HepG2 (cell line): ENCODE results near the gene TGFBR1. TPM values are rescaled to one million over a fixed set of nuclear protein-coding genes. Genes with fewer than 3 reads are reported as not detected.

Experiments used
- ATAC-seq: fragments of 200-7000 bp; cut with Tn5 transposase; 3 replicates; pipeline ENCODE4 v1.9.1; 2020; ENCODE audit warnings: mild to moderate bottlenecking, moderate library complexity
- BruUV-seq: library from RNA; stranded (reverse); fragments of 400-500 nt; replicated peaks from 2 replicates; lab custom pipeline; 2021; lab: Mats Ljungman, UMichigan
- CTCF ChIA-PET: fragments of 300-600 bp; formaldehyde crosslinking; extraction: SDS; loops from one replicate; lab custom pipeline; 2021; ENCODE audit warnings: low total read pairs, inconsistent platforms, low intra/inter-chr PET ratio; lab: Yijun Ruan, JAX
- POLR2A ChIA-PET: fragments of 350-600 bp; sonication (Branson Sonifier 250); formaldehyde crosslinking; loops from one replicate; lab custom pipeline; 2020; ENCODE audit warnings: antibody characterized with exemption, inconsistent platforms; lab: Yijun Ruan, JAX
- DNase-seq: peaks from one replicate; pipeline ENCODE4 v3.0.0-alpha.2; 2015; ENCODE audit warnings: low spot score
- FAIRE-seq: peaks from 3 replicates; lab custom pipeline; 2011; peaks lifted over from hg19 to GRCh38; lab: Jason Lieb, UNC
- H2AFZ ChIP-seq: one replicate; pipeline ENCODE4 v1.6.1; 2011; ENCODE audit warnings: low read length, inconsistent platforms
- H3K27ac ChIP-seq: fragments of 300-600 bp; 3 replicates; pipeline ENCODE4 v1.8.0; 2011; ENCODE audit warnings: mixed run types, mild to moderate bottlenecking, mixed read lengths, low read length, inconsistent platforms; ENCODE audit not compliant: insufficient read depth; ENCODE audit errors: extremely low read length
- H3K27me3 ChIP-seq, 2 experiments: fragments of 200-600 bp in 1 of 2; 2 replicates in 1 of 2; 3 replicates in 1 of 2; pipeline versions ENCODE4 v1.6.0 to v1.8.0; 2011; ENCODE audit warnings: low read length in 2 of 2, mild to moderate bottlenecking in 2 of 2, moderate library complexity in 2 of 2, inconsistent platforms in 1 of 2; ENCODE audit not compliant: insufficient read depth in 2 of 2, control insufficient read depth in 1 of 2
- H3K36me3 ChIP-seq, 2 experiments: fragments of 200-600 bp in 1 of 2; replicated peaks in 1 of 2; 2 replicates in 1 of 2; 3 replicates in 1 of 2; pipeline versions ENCODE4 v1.5.1 to v1.8.0; 2011; ENCODE audit warnings: low read length in 2 of 2, inconsistent platforms in 1 of 2; ENCODE audit not compliant: insufficient read depth in 2 of 2, control insufficient read depth in 1 of 2
- H3K4me1 ChIP-seq: 2 replicates; pipeline ENCODE4 v1.5.1; 2012; ENCODE audit warnings: low read length, inconsistent platforms; ENCODE audit not compliant: insufficient read depth
- H3K4me2 ChIP-seq: 2 replicates; pipeline ENCODE4 v1.6.0; 2011; ENCODE audit warnings: low read depth, low read length, inconsistent platforms
- H3K4me3 ChIP-seq, 3 experiments: fragments of 200-600 bp in 1 of 3; sonication (generic), shearing (Covaris generic) in 1 of 3; replicated peaks in 1 of 3; 2 replicates each; pipeline ENCODE4 v1.5.1; 2011 to 2016; ENCODE audit warnings: low read length in 3 of 3, inconsistent platforms in 2 of 3, low read depth in 2 of 3, mild to moderate bottlenecking in 2 of 3, control low read depth in 1 of 3, mixed read lengths in 1 of 3; ENCODE audit not compliant: insufficient read depth in 1 of 3
- H3K79me2 ChIP-seq: one replicate; pipeline ENCODE4 v1.6.1; 2011; ENCODE audit warnings: low read length, inconsistent platforms; ENCODE audit not compliant: insufficient read depth
- H3K9ac ChIP-seq: 2 replicates; pipeline ENCODE4 v1.6.0; 2011; ENCODE audit warnings: mild to moderate bottlenecking, low read depth, low read length, inconsistent platforms; ENCODE audit not compliant: insufficient read depth
- H3K9me3 ChIP-seq: 2 replicates; pipeline ENCODE4 v1.5.1; 2012; ENCODE audit warnings: mild to moderate bottlenecking, low read length
- H4K20me1 ChIP-seq: 2 replicates; pipeline ENCODE4 v1.6.0; 2011; ENCODE audit warnings: inconsistent platforms, mild to moderate bottlenecking, low read length, moderate library complexity; ENCODE audit not compliant: insufficient read depth
- TCF12 ChIP-seq, 2 experiments: fragments of 450-650 bp in 1 of 2; sonication (generic) in 1 of 2; formaldehyde crosslinking in 1 of 2; IDR thresholded peaks; 2 replicates each; pipeline versions ENCODE4 v1.6.1 to v1.8.0; 2017 to 2022; ENCODE audit warnings: antibody characterized with exemption in 1 of 2, mild to moderate bottlenecking in 1 of 2, missing genetic modification reagents in 1 of 2, moderate library complexity in 1 of 2
- U2AF2 ChIP-seq: fragments of 200-400 bp; formaldehyde crosslinking; IDR thresholded peaks from 2 replicates; pipeline ENCODE4 v1.6.1; 2017; ENCODE audit warnings: low read depth, mild to moderate bottlenecking, low read length
- ZNF530 ChIP-seq: sonication (generic); formaldehyde crosslinking; IDR thresholded peaks from 2 replicates; pipeline ENCODE4 v1.5.0; 2020; ENCODE audit warnings: low read depth, mild to moderate bottlenecking, missing genetic modification reagents
- ZNF773 ChIP-seq: sonication (generic); formaldehyde crosslinking; IDR thresholded peaks from 2 replicates; pipeline ENCODE4 v1.4.0; 2020; ENCODE audit warnings: missing genetic modification reagents, borderline replicate concordance
- WGBS: methylation state at CpG from one replicate; pipeline ENCODE4 v1.1.6; 2017; ENCODE audit warnings: low lambda C conversion rate; 5-methylcytosine and 5-hydroxymethylcytosine counted together
- in situ Hi-C: cut with HindIII; loops from 2 replicates; pipeline ENCODE4 v1.10.0; 2017; ENCODE audit warnings: low pct_unique_long_range_greater_than_20kb; ENCODE audit not compliant: extremely low pct_ligation_motif_present
- intact Hi-C: fragments of 100-400 bp; cut with micrococcal nuclease; formaldehyde crosslinking; loops from one replicate; pipeline ENCODE4 v1.10.0; 2022; ENCODE audit not compliant: unreplicated experiment
- polyA plus RNA-seq, 8 experiments: library from polyadenylated mRNA; depleted of rRNA in 3 of 8; stranded (reverse) in 7 of 8; unstranded in 1 of 8; fragments of >200 nt; fragmentation: Illumina TruSeq in 4 of 8; extraction: Trizol in 4 of 8; gene quantifications; 2 replicates each; pipeline versions ENCODE4 v1.2.1 to v1.2.3, GENCODE V29; 2011 to 2016; ENCODE audit warnings: low read depth in 4 of 8, missing spikeins in 1 of 8, mixed read lengths in 1 of 8; ENCODE audit not compliant: insufficient read depth in 1 of 8
- total RNA-seq, 5 experiments: library from RNA; depleted of rRNA; stranded (reverse); fragments of >200 nt; fragmentation: Illumina TruSeq; extraction: Trizol; gene quantifications; 2 replicates each; pipeline ENCODE4 v1.2.3, GENCODE V29; 2016; ENCODE audit warnings: low read depth in 1 of 5
- TF ChIP-seq, protein P1 (sequence below): sonication (generic); formaldehyde crosslinking; IDR thresholded peaks from 2 replicates; pipeline ENCODE4 v1.8.0; 2022; ENCODE audit warnings: mild to moderate bottlenecking, missing genetic modification reagents; ENCODE audit not compliant: insufficient replicate concordance
- TF ChIP-seq, protein P2 (sequence below): sonication (generic); formaldehyde crosslinking; IDR thresholded peaks from 2 replicates; pipeline ENCODE4 v1.5.1; 2020; ENCODE audit warnings: mild to moderate bottlenecking, missing genetic modification reagents

Gene TGFBR1
- total and polyA plus RNA-seq, 2 of the 13 experiments (the other 11 are each of a cell fraction or from before 2014, with no cell fraction given) = 16.8 to 23.9 TPM

DNA sequence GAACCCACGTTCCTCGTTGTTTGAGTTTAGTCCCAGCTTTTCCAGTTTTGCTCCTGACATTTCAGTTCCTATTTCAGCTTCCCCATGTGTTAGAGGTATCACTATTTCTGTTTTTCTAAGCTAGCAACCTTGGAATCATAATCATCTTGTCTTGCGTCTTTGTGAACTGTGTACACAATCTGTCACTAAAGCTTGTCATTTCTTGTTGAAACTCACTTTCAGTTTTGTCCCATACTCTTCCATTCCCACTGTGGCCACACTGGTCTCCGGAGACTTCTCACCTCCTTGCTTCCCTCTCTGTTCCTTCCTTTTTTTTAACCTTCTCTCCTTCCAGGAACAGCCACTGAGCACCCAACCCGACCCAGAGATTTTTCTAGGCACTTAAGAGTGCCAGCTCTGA, 36.9 kb downstream of the TGFBR1 start:
- Histone ChIP-seq H3K9ac (no peak overlapping the region), H3K27ac (no peak overlapping the region), H3K4me1 (no peaks in the 10 kb centered on the region), H4K20me1 (no peaks in the 10 kb centered on the region), H3K4me2 (no peak overlapping the region), H3K27me3 (no peaks in the 10 kb centered on the region), H3K9me3 (no peaks in the 10 kb centered on the region), H3K79me2 (no peaks in the 10 kb centered on the region), H3K36me3 (peaks cover 5 to 32% of the 10 kb centered on the region in 2 experiments; a peak in 3 of 5 replicates), H3K4me3 (no peak overlapping the region), H2AFZ (no peak overlapping the region)
- DNase-seq (no peak), FAIRE-seq (no peak), ATAC-seq (no peak)
- BruUV-seq = no TSS peak
- in situ Hi-C loops (loop anchor here (10.0 kb wide), 1 partner anchor 167 kb away; no protein-coding TSS in a partner anchor), intact Hi-C loops (no loop called here)
- ChIA-PET CTCF (interaction anchor here (2.2 kb wide), 1 partner anchor 167 kb away, joined by 18 read pairs; no protein-coding TSS in a partner anchor), POLR2A (no interaction called here)
- TF ChIP-seq ZNF773 (CRISPR knock-in tag) (no peak), TCF12 (IDR thresholded peaks at IDR 0.05) (no peak), TCF12 (CRISPR knock-in tag; IDR thresholded peaks at IDR 0.05) (no peak), U2AF2 (no peak), ZNF530 (CRISPR knock-in tag) (no peak)
- TF ChIP-seq, protein P1, sequence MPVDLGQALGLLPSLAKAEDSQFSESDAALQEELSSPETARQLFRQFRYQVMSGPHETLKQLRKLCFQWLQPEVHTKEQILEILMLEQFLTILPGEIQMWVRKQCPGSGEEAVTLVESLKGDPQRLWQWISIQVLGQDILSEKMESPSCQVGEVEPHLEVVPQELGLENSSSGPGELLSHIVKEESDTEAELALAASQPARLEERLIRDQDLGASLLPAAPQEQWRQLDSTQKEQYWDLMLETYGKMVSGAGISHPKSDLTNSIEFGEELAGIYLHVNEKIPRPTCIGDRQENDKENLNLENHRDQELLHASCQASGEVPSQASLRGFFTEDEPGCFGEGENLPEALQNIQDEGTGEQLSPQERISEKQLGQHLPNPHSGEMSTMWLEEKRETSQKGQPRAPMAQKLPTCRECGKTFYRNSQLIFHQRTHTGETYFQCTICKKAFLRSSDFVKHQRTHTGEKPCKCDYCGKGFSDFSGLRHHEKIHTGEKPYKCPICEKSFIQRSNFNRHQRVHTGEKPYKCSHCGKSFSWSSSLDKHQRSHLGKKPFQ (CRISPR knock-in tag) = no peak
- TF ChIP-seq, protein P2, sequence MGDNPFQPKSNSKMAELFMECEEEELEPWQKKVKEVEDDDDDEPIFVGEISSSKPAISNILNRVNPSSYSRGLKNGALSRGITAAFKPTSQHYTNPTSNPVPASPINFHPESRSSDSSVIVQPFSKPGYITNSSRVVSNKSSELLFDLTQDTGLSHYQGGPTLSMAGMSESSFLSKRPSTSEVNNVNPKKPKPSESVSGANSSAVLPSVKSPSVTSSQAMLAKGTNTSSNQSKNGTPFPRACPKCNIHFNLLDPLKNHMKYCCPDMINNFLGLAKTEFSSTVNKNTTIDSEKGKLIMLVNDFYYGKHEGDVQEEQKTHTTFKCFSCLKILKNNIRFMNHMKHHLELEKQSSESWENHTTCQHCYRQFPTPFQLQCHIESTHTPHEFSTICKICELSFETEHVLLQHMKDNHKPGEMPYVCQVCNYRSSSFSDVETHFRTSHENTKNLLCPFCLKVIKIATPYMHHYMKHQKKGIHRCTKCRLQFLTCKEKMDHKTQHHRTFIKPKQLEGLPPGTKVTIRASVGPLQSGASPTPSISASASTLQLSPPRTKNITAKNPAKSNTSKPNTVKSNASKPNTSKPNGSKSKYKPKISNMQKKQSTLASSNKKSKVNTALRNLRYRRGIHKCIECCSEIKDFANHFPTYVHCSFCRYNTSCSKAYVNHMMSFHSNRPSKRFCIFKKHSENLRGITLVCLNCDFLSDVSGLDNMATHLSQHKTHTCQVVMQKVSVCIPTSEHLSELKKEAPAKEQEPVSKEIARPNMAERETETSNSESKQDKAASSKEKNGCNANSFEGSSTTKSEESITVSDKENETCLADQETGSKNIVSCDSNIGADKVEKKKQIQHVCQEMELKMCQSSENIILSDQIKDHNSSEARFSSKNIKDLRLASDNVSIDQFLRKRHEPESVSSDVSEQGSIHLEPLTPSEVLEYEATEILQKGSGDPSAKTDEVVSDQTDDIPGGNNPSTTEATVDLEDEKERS (CRISPR knock-in tag) = no peak
- WGBS = 95% methylated on average over 5 of the region's 5 CpGs
